K562 (cell line): ENCODE data around the gene SEC22A. TPM values are rescaled to one million over a fixed set of nuclear protein-coding genes. Genes with fewer than 3 reads are reported as not detected.

Experiments
- ATAC-seq: fragments of 200-7000 bp; cut with Tn5 transposase; 3 replicates; pipeline ENCODE4 v1.9.1; 2020; ENCODE audit warnings: moderate library complexity
- BruUV-seq: library from RNA; stranded (reverse); fragments of 400-500 nt; replicated peaks from 2 replicates; lab custom pipeline; 2021; lab: Mats Ljungman, UMichigan
- CTCF ChIA-PET: fragments of 300-600 bp; formaldehyde crosslinking; extraction: SDS; loops from one replicate; lab custom pipeline; 2021; ENCODE audit warnings: low intra/inter-chr PET ratio; lab: Yijun Ruan, JAX
- POLR2A ChIA-PET: fragments of 300-600, 350-650 bp; sonication (Branson Sonifier 250); formaldehyde crosslinking; extraction: SDS; loops from one replicate; lab custom pipeline; 2021; ENCODE audit warnings: antibody characterized with exemption, inconsistent platforms; lab: Yijun Ruan, JAX
- DNase-seq, 4 experiments: peaks; one replicate each; pipeline versions ENCODE4 v3.0.0 to v3.0.0-alpha.2; 2011 to 2018; ENCODE audit warnings: low spot score in 3 of 4, mixed read lengths in 3 of 4; ENCODE audit errors: extremely low read depth in 1 of 4
- FAIRE-seq: peaks from 2 replicates; lab custom pipeline; 2011; peaks lifted over from hg19 to GRCh38; lab: Jason Lieb, UNC
- H2AFZ ChIP-seq: 2 replicates; pipeline ENCODE4 v1.6.0; 2011; ENCODE audit warnings: low read depth, low read length, control low read depth, inconsistent platforms
- H3K27ac ChIP-seq: fragments of 200-600 bp; 3 replicates; pipeline ENCODE4 v1.8.0; 2011; ENCODE audit warnings: low read depth, mild to moderate bottlenecking, control low read depth, inconsistent platforms, low read length, moderate library complexity, mixed read lengths; ENCODE audit errors: extremely low read depth
- H3K27me3 ChIP-seq, 2 experiments: fragments of 300-600 bp in 1 of 2; 2 replicates in 1 of 2; 3 replicates in 1 of 2; pipeline versions ENCODE4 v1.6.0 to v1.8.0; 2011; ENCODE audit warnings: inconsistent platforms in 2 of 2, low read length in 2 of 2, mild to moderate bottlenecking in 1 of 2, mixed read lengths in 1 of 2, moderate library complexity in 1 of 2; ENCODE audit not compliant: control insufficient read depth in 2 of 2, insufficient read depth in 2 of 2
- H3K36me3 ChIP-seq: fragments of 300-600 bp; 3 replicates; pipeline ENCODE4 v1.8.0; 2011; ENCODE audit warnings: mild to moderate bottlenecking, low read length, inconsistent platforms; ENCODE audit not compliant: control insufficient read depth, insufficient read depth
- H3K4me1 ChIP-seq, 2 experiments: fragments of 200-600 bp in 1 of 2; replicated peaks in 1 of 2; 2 replicates in 1 of 2; 3 replicates in 1 of 2; pipeline versions ENCODE4 v1.5.1 to v1.8.0; 2011; ENCODE audit warnings: inconsistent platforms in 2 of 2, low read length in 2 of 2, mild to moderate bottlenecking in 1 of 2, mixed read lengths in 1 of 2, moderate library complexity in 1 of 2; ENCODE audit not compliant: control insufficient read depth in 2 of 2, insufficient read depth in 2 of 2
- H3K4me2 ChIP-seq: 2 replicates; pipeline ENCODE4 v1.6.1; 2011; ENCODE audit warnings: low read length, control low read depth, inconsistent platforms, mixed read lengths; ENCODE audit not compliant: insufficient read depth
- H3K4me3 ChIP-seq: fragments of 200-600 bp; sonication (generic), shearing (Covaris generic); 2 replicates; pipeline ENCODE4 v1.5.1; 2016; ENCODE audit warnings: control low read depth, inconsistent platforms
- H3K79me2 ChIP-seq: fragments of 200-600 bp; 3 replicates; pipeline ENCODE4 v1.8.0; 2011; ENCODE audit warnings: low read length, inconsistent platforms; ENCODE audit not compliant: control insufficient read depth, insufficient read depth
- H3K9ac ChIP-seq, 2 experiments: 2 replicates each; pipeline versions ENCODE4 v1.6.0 to v1.6.1; 2011; ENCODE audit warnings: low read depth in 2 of 2, low read length in 2 of 2, control low read depth in 1 of 2, inconsistent platforms in 1 of 2, mild to moderate bottlenecking in 1 of 2, mixed read lengths in 1 of 2; ENCODE audit not compliant: insufficient read depth in 1 of 2
- H3K9me1 ChIP-seq: one replicate; pipeline ENCODE4 v1.6.0; 2011; ENCODE audit warnings: inconsistent platforms, mild to moderate bottlenecking, low read length, moderate library complexity; ENCODE audit not compliant: control insufficient read depth, insufficient read depth
- H3K9me3 ChIP-seq: replicated peaks from 2 replicates; pipeline ENCODE4 v1.5.1; 2011; ENCODE audit warnings: low read depth, low read length, inconsistent platforms; ENCODE audit not compliant: control insufficient read depth, insufficient read depth
- H4K20me1 ChIP-seq: replicated peaks from 2 replicates; pipeline ENCODE4 v1.6.1; 2011; ENCODE audit warnings: low read length, inconsistent platforms, mixed read lengths; ENCODE audit not compliant: control insufficient read depth, insufficient read depth
- BRF1 ChIP-seq: IDR thresholded peaks from 3 replicates; pipeline ENCODE4 v1.6.1; 2011; ENCODE audit warnings: borderline replicate concordance, mild to moderate bottlenecking; ENCODE audit not compliant: insufficient read length; ENCODE audit errors: extremely low read depth
- CEBPG ChIP-seq, 3 experiments: fragments of 200-800 bp in 1 of 3; sonication (Bioruptor generic) in 1 of 3; sonication (generic) in 1 of 3; formaldehyde crosslinking in 1 of 3; IDR thresholded peaks in 2 of 3; conservative IDR thresholded peaks in 1 of 3; 2 replicates each; pipeline versions ENCODE4 v1.6.1 to v1.8.0; 2016 to 2022; ENCODE audit warnings: missing compliant biosample characterization in 2 of 3, missing genetic modification characterization in 2 of 3, mild to moderate bottlenecking in 1 of 3, missing genetic modification reagents in 1 of 3
- HIVEP1 ChIP-seq: fragments of 250-450 bp; sonication (Bioruptor Pico); IDR thresholded peaks from 2 replicates; pipeline ENCODE4 v1.4.0; 2020; ENCODE audit warnings: mild to moderate bottlenecking
- MCM7 ChIP-seq, 2 experiments: fragments of 450-650 bp; IDR thresholded peaks; 2 replicates each; pipeline ENCODE4 v1.6.1; 2016 to 2018
- MEF2D ChIP-seq: conservative IDR thresholded peaks from 2 replicates; pipeline ENCODE4 v1.6.1; 2016; ENCODE audit warnings: low read depth, missing genetic modification characterization, missing compliant biosample characterization
- NEUROD1 ChIP-seq: fragments of 150-350 bp; IDR thresholded peaks from 2 replicates; pipeline ENCODE4 v1.6.1; 2014; ENCODE audit warnings: borderline replicate concordance, low read length, low read depth; ENCODE audit not compliant: partially characterized antibody
- OTX1 ChIP-seq: fragments of 450-650 bp; formaldehyde crosslinking; IDR thresholded peaks from 2 replicates; pipeline ENCODE4 v1.4.0; 2022; ENCODE audit warnings: mild to moderate bottlenecking
- PPARD ChIP-seq: fragments of 250-450 bp; sonication (Bioruptor Pico); IDR thresholded peaks from 2 replicates; pipeline ENCODE4 v1.8.0; 2022; ENCODE audit warnings: inconsistent platforms, mild to moderate bottlenecking, moderate library complexity
- SRSF3 ChIP-seq: fragments of 200-400 bp; formaldehyde crosslinking; IDR thresholded peaks from 2 replicates; pipeline ENCODE4 v1.6.1; 2016; ENCODE audit warnings: mild to moderate bottlenecking, low read length, moderate library complexity; ENCODE audit not compliant: insufficient read depth
- ZFP36 ChIP-seq: fragments of 150-350 bp; IDR thresholded peaks from 2 replicates; pipeline ENCODE4 v1.6.1; 2018; ENCODE audit warnings: low read length, low read depth; ENCODE audit not compliant: partially characterized antibody
- ZNF184 ChIP-seq: sonication (generic); formaldehyde crosslinking; IDR thresholded peaks from 2 replicates; pipeline ENCODE4 v1.5.0; 2020; ENCODE audit warnings: missing genetic modification reagents
- WGBS: fragments of 100-300 bp; shearing (Covaris generic); methylation state at CpG from one replicate; pipeline ENCODE4 v1.1.6; 2016; ENCODE audit warnings: low coverage, mixed read lengths; ENCODE audit not compliant: insufficient coverage; ENCODE audit errors: missing lambda C conversion rate; 5-methylcytosine and 5-hydroxymethylcytosine counted together
- in situ Hi-C: fragments of 300-500 bp; cut with MboI; formaldehyde crosslinking; loops from 4 replicates; pipeline ENCODE4 v1.15.0; 2018; ENCODE audit warnings: inconsistent platforms, mixed read lengths
- intact Hi-C: fragments of 100-400 bp; cut with micrococcal nuclease; formaldehyde crosslinking; loops from 2 replicates; pipeline ENCODE4 v1.14.2; 2022
- polyA plus RNA-seq, 8 experiments: library from polyadenylated mRNA; depleted of rRNA in 4 of 8; stranded (reverse) in 5 of 8; unstranded in 3 of 8; fragments of >200 nt; fragmentation: Nextera tagmentation in 2 of 8; fragmentation: Illumina TruSeq in 1 of 8; extraction: Ambion mirVana in 2 of 8; extraction: Trizol in 1 of 8; gene quantifications; 2 replicates each; pipeline versions ENCODE4 v1.2.1 to v1.2.3, GENCODE V29; 2011 to 2014; ENCODE audit warnings: inconsistent platforms in 1 of 8, missing spikeins in 1 of 8
- total RNA-seq, 7 experiments: library from RNA; depleted of rRNA in 6 of 7; stranded (reverse); fragments of >200 nt in 6 of 7; fragmentation: Illumina TruSeq in 2 of 7; extraction: Trizol in 2 of 7; gene quantifications; 2 replicates each; pipeline versions ENCODE4 v1.2.1 to v1.2.3, GENCODE V29; 2011 to 2021; ENCODE audit warnings: low replicate concordance in 1 of 7

Gene SEC22A
- total and polyA plus RNA-seq, 9 of the 15 experiments (the other 6 are each of a cell fraction or from before 2014, with no cell fraction given), result 7.9 to 44.5 (median 20.5) TPM

DNA sequence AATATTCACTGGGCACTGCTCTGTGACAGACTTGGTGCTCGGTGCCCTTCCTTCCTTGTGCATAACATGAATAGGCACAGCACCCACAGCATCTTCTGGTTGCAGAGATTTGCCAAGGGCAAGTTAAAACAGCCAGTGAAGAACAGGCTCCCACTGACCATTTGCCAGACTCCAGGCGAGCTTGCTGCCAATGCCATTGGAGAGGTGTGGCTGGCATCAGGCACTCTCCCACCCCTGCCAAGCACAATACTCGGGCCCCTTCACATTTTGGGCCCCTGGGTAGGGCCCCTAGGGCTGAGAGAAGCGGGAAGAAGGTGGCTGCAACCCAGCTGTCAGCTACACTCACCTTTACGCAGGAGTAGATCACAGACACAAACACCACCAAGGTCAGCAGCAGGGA lies 112.1 kb downstream of the SEC22A start:
- Histone ChIP-seq H4K20me1 (no peaks in the 10 kb centered on the region), H3K4me3 (no peak overlapping the region), H3K27me3 (peaks cover 9 to 46% of the 10 kb centered on the region in 2 experiments; a peak in 4 of 5 replicates), H3K9me3 (no peaks in the 10 kb centered on the region), H2AFZ (no peak overlapping the region), H3K27ac (no peak overlapping the region), H3K9ac (no peak overlapping the region), H3K79me2 (no peaks in the 10 kb centered on the region), H3K4me2 (no peak overlapping the region), H3K36me3 (no peaks in the 10 kb centered on the region), H3K4me1 (no peaks in the 10 kb centered on the region), H3K9me1 (no peaks in the 10 kb centered on the region)
- POLR2A ChIA-PET, result interaction anchor here (0.5 kb wide), 1 partner anchor 248 kb away, joined by 3 read pairs; no protein-coding TSS in a partner anchor
- 0% methylated on average over 4 of the region's 5 CpGs for WGBS
- FAIRE-seq, result no peak
- in situ Hi-C loops (no loop called here), intact Hi-C loops (no loop called here)
- TF ChIP-seq ZFP36, result no peak
- no peak for TF ChIP-seq ZNF184
- TF ChIP-seq CEBPG (CRISPR knock-in tag; IDR thresholded peaks at IDR 0.05), result no peak
- no peak for TF ChIP-seq CEBPG (tag; conservative IDR thresholded peaks at IDR 0.05 in 1 of 2, IDR thresholded peaks at IDR 0.05 in 1 of 2)
- no peak for TF ChIP-seq OTX1 (CRISPR knock-in tag)
- TF ChIP-seq NEUROD1, result no peak
- TF ChIP-seq PPARD (CRISPR knock-in tag), result no peak
- TF ChIP-seq MCM7 (IDR thresholded peaks at IDR 0.05), result no peak
- no peak for TF ChIP-seq HIVEP1 (CRISPR knock-in tag)
- TF ChIP-seq MEF2D (tag), result no peak
- TF ChIP-seq BRF1, result no peak
- TF ChIP-seq SRSF3, result no peak
- no peak for ATAC-seq
- CTCF ChIA-PET, result no interaction called here
- BruUV-seq, result no TSS peak
- DNase-seq, result no peak
